GM12891 (cell line): Measurements from ENCODE around the gene ICE1.
"Not testable (repeated sequence)": the region's sequence is repeated elsewhere in the genome, so short reads cannot be mapped to it uniquely, and the experiment has no call there.

Source experiments
- DNase-seq: peaks from one replicate; pipeline ENCODE4 v3.0.0; 2011; ENCODE audit warnings: low spot score; ENCODE audit not compliant: insufficient read length
- FAIRE-seq: peaks from 2 replicates; lab custom pipeline; 2011; peaks lifted over from hg19 to GRCh38; lab: Jason Lieb, UNC
- PAX5 ChIP-seq: IDR thresholded peaks from 2 replicates; pipeline ENCODE4 v1.6.1; 2011; ENCODE audit warnings: low read length, moderate library complexity, mild to moderate bottlenecking; ENCODE audit not compliant: insufficient read depth, severe bottlenecking
- POLR2A ChIP-seq: IDR thresholded peaks from 2 replicates; pipeline ENCODE4 v1.6.1; 2011; ENCODE audit warnings: low read depth, low read length, control low read depth
- POLR2AphosphoS5 ChIP-seq: IDR thresholded peaks from 2 replicates; pipeline ENCODE4 v1.6.1; 2011; ENCODE audit warnings: low read depth, low read length, control low read depth
- POU2F2 ChIP-seq: IDR thresholded peaks from 2 replicates; pipeline ENCODE4 v1.6.1; 2011; ENCODE audit warnings: low read depth, mild to moderate bottlenecking, control low read depth, low read length, moderate library complexity
- SPI1 ChIP-seq: IDR thresholded peaks from 2 replicates; pipeline ENCODE4 v1.6.1; 2011; ENCODE audit warnings: low read depth, low read length, control low read depth
- TAF1 ChIP-seq: IDR thresholded peaks from 2 replicates; pipeline ENCODE4 v1.6.1; 2011; ENCODE audit warnings: low read depth, low read length, control low read depth

Gene ICE1

GRCh38 chr5:5490774-5491347, 68.4 kb downstream of the ICE1 start:
- FAIRE-seq (no peak), DNase-seq (no peak)
- TF ChIP-seq SPI1 (no peak), POLR2A (no peak), TAF1 (no peak), POLR2AphosphoS5 (no peak), POU2F2 (no peak), PAX5 (no peak)

GRCh38 chr5:5492087-5492933, 69.8 kb downstream of the ICE1 start:
- FAIRE-seq (peak; percentile 54), DNase-seq (no peak)
- TF ChIP-seq TAF1 (no peak), PAX5 (no peak), POLR2AphosphoS5 (no peak)

- FAIRE-seq, DNase-seq: not testable (repeated sequence)
These were observed 70.4 kb downstream of the ICE1 start for GRCh38 chr5:5492934-5493271.

- DNase-seq (peak; percentile 61), FAIRE-seq (no peak)
- no peak for TF ChIP-seq SPI1
- no peak for TF ChIP-seq POLR2A
- TF ChIP-seq TAF1: no peak
- no peak for TF ChIP-seq PAX5
- no peak for TF ChIP-seq POU2F2
- no peak for TF ChIP-seq POLR2AphosphoS5
These were observed 72.3 kb downstream of the ICE1 start for GRCh38 chr5:5494489-5495402.

GRCh38 chr5:5497152-5497788, 74.8 kb downstream of the ICE1 start:
- TF ChIP-seq SPI1 (no peak), TAF1 (no peak), POLR2A (no peak), POLR2AphosphoS5 (no peak), POU2F2 (no peak)
- DNase-seq: peak; percentile 43
- no peak for FAIRE-seq

GRCh38 chr5:5499442-5499841, 77.0 kb downstream of the ICE1 start:
- DNase-seq (no peak), FAIRE-seq (no peak)
- TF ChIP-seq POLR2A (no peak), SPI1 (no peak), TAF1 (no peak), POU2F2 (no peak), POLR2AphosphoS5 (no peak), PAX5 (no peak)

GRCh38 chr5:5504325-5504724, 81.8 kb downstream of the ICE1 start:
- FAIRE-seq (no peak), DNase-seq (no peak)
- TF ChIP-seq PAX5 (no peak), POU2F2 (no peak), POLR2A (no peak), POLR2AphosphoS5 (no peak), TAF1 (no peak), SPI1 (no peak)

- TF ChIP-seq POLR2A (no peak), SPI1 (peak; percentile 67)
- no peak for FAIRE-seq
- no peak for DNase-seq
These were observed 83.3 kb downstream of the ICE1 start for GRCh38 chr5:5505815-5506214.

GRCh38 chr5:5508391-5508790, 85.9 kb downstream of the ICE1 start:
- TF ChIP-seq POLR2A: no peak
- TF ChIP-seq PAX5: no peak
- TF ChIP-seq TAF1: no peak
- TF ChIP-seq SPI1: no peak
- no peak for TF ChIP-seq POLR2AphosphoS5
- TF ChIP-seq POU2F2: no peak
- no peak for FAIRE-seq
- no peak for DNase-seq
